HG03565 (cell line): Measurements from ENCODE around the gene NUP160.
"Not testable (repeated sequence)": the region's sequence is repeated elsewhere in the genome, so short reads cannot be mapped to it uniquely, and the experiment has no call there.

Experiments used
- ATAC-seq: cut with Tn5 transposase; IDR thresholded peaks from one replicate; pipeline ENCODE4 v1.9.1; 2021; ENCODE audit warnings: mild to moderate bottlenecking, moderate library complexity; ENCODE audit not compliant: unreplicated experiment

NUP160 gene

GRCh38 chr11:47847892-47848699 lies at the start of gene NUP160:
NUP160 (minus strand) TSS chr11:47848350; CDS start chr11:47848318, 32 bp downstream.
- peak; percentile 42 for ATAC-seq

- ATAC-seq, result no peak
Observed at GRCh38 chr11:47896199-47896598, 48.0 kb upstream of the NUP160 start.

GRCh38 chr11:47895035-47895434 lies 46.9 kb upstream of the NUP160 start:
- ATAC-seq, result no peak

GRCh38 chr11:47892546-47893276 lies 44.6 kb upstream of the NUP160 start:
- ATAC-seq, result not testable (repeated sequence)

GRCh38 chr11:47891886-47892285 lies 43.7 kb upstream of the NUP160 start:
- ATAC-seq, result no peak

- ATAC-seq, result no peak
Observed at GRCh38 chr11:47889714-47890441, 41.7 kb upstream of the NUP160 start.

- no peak for ATAC-seq
Observed at GRCh38 chr11:47887910-47888569, 39.9 kb upstream of the NUP160 start.

GRCh38 chr11:47886096-47886495 lies 37.9 kb upstream of the NUP160 start:
- ATAC-seq, result no peak

GRCh38 chr11:47882437-47882836 lies 34.3 kb upstream of the NUP160 start:
- ATAC-seq, result not testable (repeated sequence)

- ATAC-seq, result no peak
Observed at GRCh38 chr11:47881145-47881544, 33.0 kb upstream of the NUP160 start.

GRCh38 chr11:47879259-47880158 lies 31.4 kb upstream of the NUP160 start:
- ATAC-seq, result peak; percentile 56

GRCh38 chr11:47875858-47876257 lies 27.7 kb upstream of the NUP160 start:
- ATAC-seq, result not testable (repeated sequence)

GRCh38 chr11:47870404-47870803 lies 22.3 kb upstream of the NUP160 start:
- ATAC-seq, result no peak

- ATAC-seq, result no peak
Observed at GRCh38 chr11:47869544-47870393, 21.6 kb upstream of the NUP160 start.

- no peak for ATAC-seq
Observed at GRCh38 chr11:47867823-47868222, 19.7 kb upstream of the NUP160 start.

GRCh38 chr11:47866892-47867291 lies 18.7 kb upstream of the NUP160 start:
- not testable (repeated sequence) for ATAC-seq

- no peak for ATAC-seq
Observed at GRCh38 chr11:47864901-47865300, 16.8 kb upstream of the NUP160 start.

- no peak for ATAC-seq
Observed at GRCh38 chr11:47863898-47864430, 15.8 kb upstream of the NUP160 start.
